ENCODE results near the gene IL32. TPM values are rescaled to one million over a fixed set of nuclear protein-coding genes. Genes with fewer than 3 reads are reported as not detected.
A peak's percentile ranks its signal among the peaks of the same experiment; 100 is the strongest.

Gene IL32
- total RNA-seq, 1 donor from 2014 or later, result 1.4 TPM

- H4K20me1 ChIP-seq (ENCODE audit: low read depth), result no peaks in the 10 kb centered on the region
- Mint-ChIP-seq H3K27ac (no peak overlapping the region), H3K36me3 (no peaks in the 10 kb centered on the region)
Measured at GRCh38 chr16:3084491-3084890, 19.1 kb downstream of the IL32 start.

GRCh38 chr16:3084969-3085670 lies 19.7 kb downstream of the IL32 start:
- Mint-ChIP-seq H3K27me3 (ENCODE audit: insufficient read depth, low read depth) (peaks cover 10% of the 10 kb centered on the region), H3K36me3 (no peaks in the 10 kb centered on the region), H3K9me3 (peaks cover 2% of the 10 kb centered on the region), H3K4me3 (no peak overlapping the region), H3K4me1 (peaks cover 32% of the 10 kb centered on the region), H3K27ac (no peak overlapping the region)
- no peaks in the 10 kb centered on the region for H3K79me2 ChIP-seq (ENCODE audit: low read depth)
- H3K27ac ChIP-seq, result no peak overlapping the region
- peaks cover 12% of the 10 kb centered on the region for H3F3A ChIP-seq (ENCODE audit: low read depth)
- H2AFZ ChIP-seq (replicated peaks), result no peak overlapping the region
- no peaks in the 10 kb centered on the region for H3K9me3 ChIP-seq (ENCODE audit: low read depth)
- H3K9ac ChIP-seq, result no peak overlapping the region
- TF ChIP-seq CTCF (IDR thresholded peaks at IDR 0.05) (no peak), EZH2 (IDR thresholded peaks at IDR 0.05) (no peak), EZH2phosphoT487 (IDR thresholded peaks at IDR 0.05) (no peak)
- no peak for DNase-seq (ENCODE audit: low spot score)
- H4K20me1 ChIP-seq (ENCODE audit: low read depth), result no peaks in the 10 kb centered on the region
- no peaks in the 10 kb centered on the region for H3K36me3 ChIP-seq
- H3K27me3 ChIP-seq, result no peaks in the 10 kb centered on the region
- peaks cover 6% of the 10 kb centered on the region for H3K4me1 ChIP-seq
- H3K4me3 ChIP-seq, result no peak overlapping the region
- H3K4me2 ChIP-seq, result no peak overlapping the region

More at GRCh38 chr16:3084491-3084890, 19.1 kb downstream of the IL32 start:
- peaks cover 32% of the 10 kb centered on the region for H3K4me1 Mint-ChIP-seq
- H3K9me3 Mint-ChIP-seq, result peaks cover 2% of the 10 kb centered on the region
- Histone ChIP-seq H3K9ac (no peak overlapping the region), H3K4me2 (no peak overlapping the region), H2AFZ (replicated peaks) (no peak overlapping the region), H3K36me3 (no peaks in the 10 kb centered on the region), H3K27ac (no peak overlapping the region), H3F3A (ENCODE audit: low read depth) (peaks cover 12% of the 10 kb centered on the region), H3K9me3 (ENCODE audit: low read depth) (no peaks in the 10 kb centered on the region), H3K27me3 (no peaks in the 10 kb centered on the region), H3K4me3 (no peak overlapping the region), H3K79me2 (ENCODE audit: low read depth) (no peaks in the 10 kb centered on the region), H3K4me1 (peaks cover 6% of the 10 kb centered on the region)
- TF ChIP-seq EZH2phosphoT487 (IDR thresholded peaks at IDR 0.05) (no peak), CTCF (IDR thresholded peaks at IDR 0.05) (no peak)
- no peak overlapping the region for H3K4me3 Mint-ChIP-seq
- peaks cover 10% of the 10 kb centered on the region for H3K27me3 Mint-ChIP-seq (ENCODE audit: insufficient read depth, low read depth)
- DNase-seq (ENCODE audit: low spot score), result no peak

GRCh38 chr16:3085868-3086595 lies 20.6 kb downstream of the IL32 start:
- H3K27me3 Mint-ChIP-seq (ENCODE audit: insufficient read depth, low read depth), result peaks cover 10% of the 10 kb centered on the region
- H3K9me3 ChIP-seq (ENCODE audit: low read depth), result no peaks in the 10 kb centered on the region
- H3K27me3 ChIP-seq, result no peaks in the 10 kb centered on the region
- no peaks in the 10 kb centered on the region for H3K79me2 ChIP-seq (ENCODE audit: low read depth)
- no peaks in the 10 kb centered on the region for H3K36me3 ChIP-seq
- H3K4me1 Mint-ChIP-seq, result peaks cover 29% of the 10 kb centered on the region
- no peak overlapping the region for H3K9ac ChIP-seq
- no peaks in the 10 kb centered on the region for H3K36me3 Mint-ChIP-seq
- no peaks in the 10 kb centered on the region for H4K20me1 ChIP-seq (ENCODE audit: low read depth)
- H2AFZ ChIP-seq (replicated peaks), result no peak overlapping the region
- H3K4me3 Mint-ChIP-seq, result peak overlapping the region; percentile 38
- H3K4me3 ChIP-seq, result no peak overlapping the region
- no peak overlapping the region for H3K27ac ChIP-seq
- H3F3A ChIP-seq (ENCODE audit: low read depth), result peaks cover 12% of the 10 kb centered on the region
- TF ChIP-seq CTCF (IDR thresholded peaks at IDR 0.05) (no peak), EZH2 (IDR thresholded peaks at IDR 0.05) (no peak), EZH2phosphoT487 (IDR thresholded peaks at IDR 0.05) (no peak)
- DNase-seq (ENCODE audit: low spot score), result no peak
- no peak overlapping the region for H3K27ac Mint-ChIP-seq
- no peaks in the 10 kb centered on the region for H3K9me3 Mint-ChIP-seq
- H3K4me2 ChIP-seq, result no peak overlapping the region
- peaks cover 6% of the 10 kb centered on the region for H3K4me1 ChIP-seq

All from neural progenitor cell (in vitro differentiated cells).